Activated gamma-delta T cell (primary cell): ENCODE measurements around the gene ST6GALNAC6.
"Not testable (repeated sequence)": the region's sequence is repeated elsewhere in the genome, so short reads cannot be mapped to it uniquely, and the experiment has no call there.

Experiments used
- DNase-seq: peaks from one replicate; lab custom pipeline; 2025; lab: John Stamatoyannopoulos, UW

Gene ST6GALNAC6

DNA sequence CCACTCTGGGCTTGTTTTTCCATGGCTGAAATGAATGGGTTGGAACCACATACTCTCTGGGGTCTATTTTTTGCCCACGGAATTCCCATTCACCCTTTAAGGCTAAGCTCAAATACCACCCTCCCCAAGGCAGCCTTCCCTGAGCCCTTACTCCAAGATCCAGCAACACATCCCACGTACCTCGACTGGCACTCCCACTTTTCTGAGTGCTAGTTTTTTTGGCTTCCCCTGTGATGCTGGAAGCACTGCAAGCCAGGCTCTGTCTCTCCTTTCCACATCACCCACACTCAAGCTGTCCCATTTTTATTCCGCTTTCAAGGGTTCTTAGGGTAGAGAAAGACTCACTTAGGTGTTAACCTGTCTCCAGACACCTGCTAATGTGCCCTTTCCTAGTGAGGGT lies 6.0 kb downstream of the ST6GALNAC6 start:
- DNase-seq, result no peak

DNA sequence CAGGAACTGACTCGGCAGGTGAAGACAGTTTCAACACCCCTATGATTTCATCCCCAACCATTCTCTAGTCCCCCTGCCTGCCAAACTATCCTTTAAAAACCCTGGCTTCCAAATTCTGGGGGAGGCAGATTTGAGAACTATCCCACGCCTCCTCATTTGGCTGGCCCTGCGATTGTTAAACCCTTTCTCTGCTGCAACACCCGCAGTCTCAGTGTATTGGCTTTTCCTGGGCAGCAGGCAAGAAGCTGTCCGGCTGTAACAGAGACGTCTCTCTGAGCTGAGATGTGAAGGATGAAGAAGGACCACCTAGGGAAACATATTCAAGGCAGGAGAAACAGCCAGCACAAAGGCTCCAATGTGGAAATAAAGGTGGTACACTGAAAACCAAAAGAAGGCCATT lies 6.6 kb downstream of the ST6GALNAC6 start:
- DNase-seq, result no peak

DNA sequence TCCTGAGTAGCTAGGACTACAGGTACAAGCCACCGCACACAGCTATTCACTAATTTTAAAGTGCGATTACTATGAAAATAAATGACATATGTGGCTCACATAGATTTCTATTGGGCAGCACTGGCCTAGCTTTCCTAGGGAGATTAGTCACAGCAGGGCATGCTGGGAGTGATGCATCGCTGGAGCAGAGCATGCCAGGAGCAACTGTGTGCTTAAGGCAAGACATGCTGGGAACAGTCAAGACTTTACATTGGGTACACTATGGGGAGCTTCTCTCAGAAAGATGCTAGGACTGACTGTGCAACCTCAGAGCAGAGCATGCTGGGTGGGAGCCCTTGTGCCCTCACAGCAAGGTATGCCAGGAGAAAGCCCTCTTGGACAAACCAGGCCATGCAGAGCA lies 9.3 kb downstream of the ST6GALNAC6 start:
- DNase-seq, result no peak

DNA sequence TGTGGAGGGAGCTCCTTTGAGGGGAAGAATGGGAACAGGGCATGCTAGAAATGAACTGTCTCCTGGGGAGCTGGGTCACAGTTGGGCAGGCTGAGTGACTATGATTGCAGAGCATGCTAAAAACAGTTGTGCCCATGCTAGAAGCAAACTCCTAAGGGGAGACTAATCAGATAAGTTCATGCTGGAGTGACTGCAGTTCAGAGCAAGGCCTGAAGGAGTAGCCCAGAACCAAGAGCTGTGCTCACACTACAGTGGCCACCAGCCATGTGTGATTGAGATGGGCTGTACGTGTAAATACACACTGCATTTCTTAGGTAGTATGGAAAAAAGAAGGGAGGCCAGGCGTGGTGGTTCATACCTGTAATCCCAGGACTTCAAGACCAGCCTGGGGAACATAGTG lies 11.6 kb downstream of the ST6GALNAC6 start:
- no peak for DNase-seq

DNA sequence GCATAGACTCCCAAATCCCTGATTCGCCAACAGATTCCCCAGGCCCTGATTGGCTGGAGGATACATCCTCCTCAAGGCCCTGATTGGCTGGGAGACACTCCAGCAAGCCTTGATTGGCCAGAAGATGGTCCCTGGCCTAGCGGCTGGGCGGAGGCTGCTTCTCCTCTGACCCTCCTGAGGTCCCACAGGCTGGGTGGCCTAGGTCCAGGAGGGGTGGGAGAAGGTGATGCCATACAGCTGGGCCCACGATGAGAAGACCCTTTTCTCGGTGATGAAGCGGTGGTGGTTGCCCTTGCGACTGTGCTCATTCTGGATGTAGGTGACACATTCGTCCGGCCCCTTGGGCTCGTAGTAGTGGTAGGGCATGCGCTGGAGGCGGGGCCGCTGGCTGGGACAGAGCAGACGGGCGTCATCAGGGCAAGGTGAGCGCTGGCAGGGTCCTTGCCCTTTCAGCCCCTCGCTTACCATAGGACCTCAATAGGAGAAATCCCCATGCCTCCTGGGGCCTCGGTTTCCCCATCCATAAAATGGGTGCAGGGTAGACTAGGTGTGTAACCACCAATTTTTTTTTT lies 12.9 kb downstream of the ST6GALNAC6 start:
- DNase-seq, result no peak

DNA sequence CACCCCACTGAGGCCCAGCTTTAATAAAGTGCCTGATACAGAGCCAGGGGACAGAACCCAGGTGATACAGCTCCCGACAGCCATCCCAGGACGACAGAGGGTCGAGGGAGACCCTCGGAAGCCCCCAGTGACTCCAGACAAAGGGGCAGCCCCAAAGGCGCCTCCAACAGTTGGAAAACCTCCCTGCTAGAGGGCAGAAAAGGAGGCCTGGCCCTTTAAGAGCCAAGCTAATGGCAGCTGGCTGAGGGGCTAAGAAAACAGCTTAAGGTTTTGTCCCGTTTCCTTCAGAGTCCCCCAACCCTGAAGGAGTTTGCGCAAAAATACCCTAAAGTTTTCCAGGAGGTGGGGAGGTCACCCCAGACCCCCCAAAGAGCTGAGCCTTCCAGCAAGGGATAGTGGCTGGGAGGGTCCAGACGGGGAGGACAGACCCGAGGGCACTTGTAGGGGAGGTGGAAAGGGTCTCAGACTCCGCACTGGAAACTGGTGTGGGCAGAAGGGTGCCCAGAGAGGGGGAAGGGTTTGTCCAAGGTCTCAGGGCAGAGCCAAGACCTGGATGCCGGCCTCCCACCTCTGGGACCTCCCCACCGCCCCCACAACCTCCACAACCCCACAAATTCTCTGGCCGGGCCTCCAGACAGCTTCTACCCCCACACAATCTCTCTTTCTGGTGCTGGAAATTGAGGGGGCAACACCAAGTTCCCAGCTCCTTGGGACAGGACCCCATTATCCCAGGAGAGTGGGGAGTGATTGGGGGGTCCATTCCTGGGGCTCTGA lies 13.7 kb downstream of the ST6GALNAC6 start:
- DNase-seq, result no peak

DNA sequence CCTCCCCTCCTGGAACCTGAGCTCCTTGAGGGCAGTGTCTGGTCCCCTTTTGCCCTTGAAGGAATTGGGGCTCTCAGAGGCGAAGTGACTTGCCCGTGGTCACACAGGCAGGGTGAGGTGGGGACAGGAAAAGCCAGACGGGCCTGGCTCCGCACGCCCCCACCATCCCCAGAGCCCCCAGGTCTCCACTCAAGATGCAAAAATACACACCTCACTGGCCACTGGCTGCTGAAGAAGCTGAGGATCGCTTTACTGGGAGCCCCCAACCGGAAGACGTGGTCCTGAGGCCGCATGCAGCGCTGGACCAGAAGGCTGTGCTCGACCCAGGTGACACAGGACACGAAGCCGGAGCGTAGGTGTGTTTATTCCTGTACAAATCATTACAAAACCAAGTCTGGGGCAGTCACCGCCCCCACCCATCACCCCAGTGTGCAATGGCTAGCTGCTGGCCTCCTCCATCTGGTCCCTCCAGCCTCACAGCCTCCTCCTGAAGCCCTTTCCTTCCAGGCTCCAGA lies 14.4 kb downstream of the ST6GALNAC6 start:
- no peak for DNase-seq

DNA sequence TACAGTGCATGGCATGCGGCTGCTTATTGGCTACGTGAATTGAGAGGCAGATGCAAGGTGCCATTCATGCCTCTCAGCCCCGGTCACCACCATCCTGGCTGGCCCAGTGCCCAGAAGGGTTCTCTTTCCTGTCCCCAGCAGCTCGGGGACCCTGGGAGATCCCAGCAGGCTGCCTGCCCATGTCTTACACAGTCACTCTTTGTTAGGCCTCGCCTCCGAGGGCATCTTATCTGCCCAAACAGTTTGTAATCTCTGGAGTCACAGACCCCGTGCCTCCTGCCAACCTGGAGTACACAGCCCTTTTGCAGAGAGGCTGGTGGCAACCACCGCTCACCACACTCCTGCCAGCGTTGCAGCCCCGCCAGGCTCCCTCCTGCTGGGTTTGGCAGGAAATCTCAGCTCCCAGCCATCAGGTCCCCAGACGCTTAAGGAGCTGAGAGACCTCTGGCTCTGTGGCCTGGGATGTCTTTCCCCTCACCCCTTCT lies 14.9 kb downstream of the ST6GALNAC6 start:
- no peak for DNase-seq

DNA sequence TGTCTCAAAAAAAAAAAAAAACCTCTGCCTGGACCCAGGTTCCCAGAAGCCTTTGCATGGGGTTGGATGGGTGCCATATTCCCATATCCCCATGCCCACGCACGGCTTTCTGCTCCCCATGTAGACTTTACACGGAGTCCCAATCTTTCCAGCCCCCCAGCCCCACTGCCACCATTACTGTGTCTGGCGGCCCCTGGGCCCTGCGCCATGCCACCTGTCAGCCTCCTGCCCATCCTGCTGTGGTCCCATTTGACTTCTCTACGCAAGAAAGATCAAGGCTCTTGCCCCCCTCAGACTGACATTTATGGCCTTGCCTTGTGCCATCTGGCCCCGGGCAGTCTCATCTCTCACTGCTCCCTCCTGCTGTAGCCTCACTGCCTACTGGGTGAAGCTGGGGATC lies 15.4 kb downstream of the ST6GALNAC6 start:
- DNase-seq, result no peak

DNA sequence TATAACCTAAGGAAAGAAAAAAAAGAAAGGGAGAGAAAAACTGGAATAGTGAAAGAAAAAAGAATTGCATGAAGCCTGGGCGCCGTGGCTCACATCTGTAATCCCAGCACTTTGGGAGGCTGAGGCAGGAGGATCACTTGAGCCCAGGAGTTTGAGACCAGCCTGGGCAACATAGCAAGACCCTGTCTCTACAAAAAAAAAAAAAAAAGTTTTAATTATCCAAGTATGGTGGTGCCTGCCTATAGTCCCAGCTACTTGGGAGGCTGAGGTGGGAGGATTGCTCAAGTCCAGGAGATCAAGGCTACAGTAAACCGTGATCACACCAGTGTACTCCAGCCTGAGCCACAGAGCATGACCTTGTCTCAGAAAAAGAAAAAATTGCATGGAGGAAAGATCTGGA lies 17.7 kb downstream of the ST6GALNAC6 start:
- not testable (repeated sequence) for DNase-seq

DNA sequence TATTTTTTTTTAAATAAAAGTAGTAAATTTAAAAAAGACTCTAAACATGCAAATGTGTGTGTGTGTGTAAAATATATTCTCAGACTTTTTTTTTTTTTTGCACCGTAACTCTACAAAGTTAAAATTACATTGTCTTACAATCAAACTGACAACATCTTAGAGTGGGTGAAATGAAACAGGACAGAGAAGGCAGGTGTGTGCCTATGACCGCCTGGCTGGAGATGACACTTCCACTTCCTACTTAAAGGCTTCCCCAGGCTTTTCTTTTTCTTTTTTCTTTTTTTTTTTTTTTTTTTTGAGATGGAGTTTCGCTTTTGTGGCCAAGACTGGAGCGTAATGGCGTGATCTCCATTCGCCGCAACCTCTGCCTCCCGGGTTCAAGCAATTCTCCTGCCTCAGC lies 19.3 kb downstream of the ST6GALNAC6 start:
- no peak for DNase-seq

DNA sequence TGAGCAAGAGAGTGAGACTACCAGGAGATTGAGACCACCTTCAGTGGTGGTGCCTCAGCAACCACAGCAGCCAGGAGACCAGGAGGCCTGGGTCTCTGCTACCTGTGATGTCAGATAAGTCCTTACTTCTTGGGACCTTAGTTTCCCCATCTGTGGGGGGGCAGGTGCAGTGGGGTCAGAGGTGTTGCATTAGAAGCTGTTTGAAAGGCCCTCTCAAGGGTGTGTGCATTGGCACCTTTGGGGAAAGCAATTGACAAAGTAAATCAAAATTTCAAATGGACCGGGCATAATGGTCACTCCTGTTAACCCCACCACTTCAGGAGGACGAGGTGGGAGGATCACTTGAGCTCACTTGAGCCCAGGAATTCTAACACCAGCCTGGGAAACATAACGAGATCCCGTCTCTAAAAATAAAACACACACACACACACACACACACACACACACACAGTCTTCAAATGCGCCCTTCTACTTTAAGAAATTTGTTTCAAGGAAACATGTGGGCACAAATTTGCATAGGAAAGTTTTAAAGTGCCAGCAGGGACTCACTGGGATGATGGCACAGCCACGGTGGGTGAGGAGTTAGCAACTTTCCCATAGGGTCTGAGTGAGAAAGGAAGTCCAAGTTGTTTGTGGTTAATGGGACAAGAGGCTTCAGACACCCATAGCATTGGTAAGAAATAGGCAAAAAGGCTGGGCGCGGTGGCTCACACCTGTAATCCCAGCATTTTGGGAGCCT lies 20.6 kb downstream of the ST6GALNAC6 start:
- DNase-seq, result no peak

DNA sequence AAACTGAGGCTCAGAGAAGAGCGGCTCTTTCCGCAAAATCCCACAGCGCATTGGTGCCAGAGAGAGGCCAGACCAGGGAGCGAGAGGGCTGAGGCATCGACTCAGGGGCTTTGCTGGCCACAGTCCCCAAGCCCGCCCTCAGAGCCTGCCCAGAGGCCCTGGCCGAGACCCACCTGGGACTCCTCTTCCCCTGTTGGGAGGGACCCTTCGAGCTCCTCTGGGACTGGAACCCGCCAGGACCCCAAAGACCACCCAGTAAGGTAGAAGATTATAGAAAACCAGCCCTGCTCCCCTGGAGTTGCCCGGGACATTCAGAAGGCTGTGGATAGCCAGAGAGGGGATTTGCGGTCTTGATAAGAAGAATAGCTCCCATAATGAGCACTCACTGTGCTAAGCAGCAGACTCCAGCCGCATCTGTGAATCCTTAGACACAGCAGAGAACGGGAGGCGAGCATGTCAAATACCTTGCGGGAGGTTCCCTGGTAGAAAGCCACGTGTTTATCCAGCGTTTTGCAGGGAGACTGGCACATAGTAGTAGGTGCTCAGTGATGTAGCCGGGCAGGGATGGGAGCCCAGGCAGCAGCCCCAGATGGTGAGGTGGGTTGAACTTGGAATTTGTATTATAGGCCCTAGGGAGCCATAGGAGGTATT lies 21.3 kb downstream of the ST6GALNAC6 start:
- DNase-seq, result no peak

DNA sequence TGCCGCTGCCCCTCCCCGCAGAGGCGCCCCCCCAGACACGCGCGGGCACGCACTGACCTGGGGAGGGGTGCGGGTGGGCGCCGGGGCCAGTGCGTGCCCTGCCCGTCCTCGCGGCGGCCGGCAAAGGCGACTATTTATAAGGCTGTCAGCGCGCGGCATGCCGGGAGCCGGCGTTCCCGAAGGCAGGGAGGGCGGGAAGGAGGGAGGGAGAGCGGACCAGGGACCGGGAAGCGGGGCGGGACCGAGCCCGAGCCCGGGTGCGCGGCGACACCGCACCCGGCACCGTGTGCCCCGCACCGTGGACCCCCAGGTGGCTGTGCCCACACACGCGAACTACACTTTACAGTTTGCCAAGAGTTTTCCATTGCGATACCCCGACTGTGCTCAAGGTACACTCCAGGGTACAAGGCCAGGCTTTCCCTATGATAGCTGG lies 21.8 kb downstream of the ST6GALNAC6 start, which contains the start of gene AK1:
TSS of gene AK1 (minus strand) at position 110 of the 433 bp plus-strand sequence. CDS start 3,058 bp downstream, outside the sequence.
- DNase-seq, result no peak

DNA sequence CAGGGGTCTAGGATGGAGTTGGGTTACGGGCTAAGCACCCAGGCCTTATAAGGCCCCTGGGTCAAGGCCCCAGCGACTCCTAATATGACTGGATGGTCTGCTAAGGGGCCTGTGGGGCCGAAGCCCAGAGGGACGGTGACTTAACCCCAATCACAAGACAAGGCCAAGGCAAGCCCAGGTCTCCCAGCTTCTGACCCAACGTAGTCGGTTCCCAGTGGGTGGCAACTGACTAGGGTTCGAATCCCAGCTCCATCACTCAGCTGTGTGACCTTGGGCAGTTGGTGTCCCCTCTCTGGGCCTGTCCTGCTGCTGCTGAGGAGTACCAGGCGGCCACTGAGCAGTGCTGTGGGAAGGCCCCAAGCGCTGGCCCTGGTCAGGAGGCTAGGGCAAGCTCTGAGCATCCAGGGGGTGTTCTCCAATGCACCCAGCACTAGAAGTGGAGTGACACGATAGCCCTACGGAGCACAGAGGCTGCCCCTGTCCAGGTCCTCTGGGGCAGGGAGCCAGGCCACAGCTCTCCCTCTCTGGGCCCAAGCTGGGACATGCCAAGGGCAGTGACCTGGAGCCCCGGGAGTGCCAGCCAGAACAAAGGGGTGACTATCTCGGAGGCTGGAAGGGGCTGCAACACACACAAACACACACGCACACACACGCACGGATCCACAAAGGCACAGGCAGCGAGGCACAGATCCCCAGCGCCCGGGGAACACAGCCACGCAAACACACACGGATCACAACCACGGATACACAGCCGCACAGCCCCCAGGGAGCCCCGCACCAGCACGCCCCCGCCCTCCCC lies 22.4 kb downstream of the ST6GALNAC6 start:
- DNase-seq, result no peak

DNA sequence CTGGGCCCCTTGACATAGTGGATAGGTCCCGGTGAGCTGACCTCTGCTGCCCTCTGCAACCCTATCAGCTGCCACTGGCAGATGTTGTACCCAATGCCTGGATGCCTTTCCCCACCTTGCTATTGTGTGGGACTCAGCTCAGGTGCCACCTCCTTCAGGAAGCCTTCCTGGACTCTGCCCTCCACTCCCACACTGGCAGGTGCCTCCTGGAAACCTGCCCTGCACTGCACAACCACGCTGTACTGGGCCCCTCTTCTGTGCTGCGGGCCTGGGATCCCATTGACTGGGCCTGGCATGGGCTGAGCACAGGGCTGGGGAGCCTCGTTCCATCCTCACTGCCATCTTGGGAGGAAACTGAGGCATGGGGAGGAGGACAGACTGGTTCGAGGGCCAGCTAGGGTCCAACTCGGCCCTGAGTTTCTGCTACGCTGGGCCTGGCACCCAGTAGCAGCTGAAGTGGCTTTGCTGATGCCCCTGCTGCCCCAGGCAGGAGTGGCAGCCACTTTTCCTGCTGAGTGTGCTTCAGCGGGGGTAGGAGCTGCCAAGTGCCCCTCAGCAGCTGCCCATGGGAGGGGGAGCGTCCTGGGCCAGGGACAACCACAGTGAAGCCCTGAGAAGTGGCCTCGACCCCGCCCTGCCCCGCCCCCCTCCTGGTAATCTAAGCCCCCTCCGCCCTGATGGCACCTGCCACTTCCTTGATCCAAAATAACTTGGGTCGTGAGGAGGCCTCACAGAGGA lies 23.2 kb downstream of the ST6GALNAC6 start:
- DNase-seq, result no peak

DNA sequence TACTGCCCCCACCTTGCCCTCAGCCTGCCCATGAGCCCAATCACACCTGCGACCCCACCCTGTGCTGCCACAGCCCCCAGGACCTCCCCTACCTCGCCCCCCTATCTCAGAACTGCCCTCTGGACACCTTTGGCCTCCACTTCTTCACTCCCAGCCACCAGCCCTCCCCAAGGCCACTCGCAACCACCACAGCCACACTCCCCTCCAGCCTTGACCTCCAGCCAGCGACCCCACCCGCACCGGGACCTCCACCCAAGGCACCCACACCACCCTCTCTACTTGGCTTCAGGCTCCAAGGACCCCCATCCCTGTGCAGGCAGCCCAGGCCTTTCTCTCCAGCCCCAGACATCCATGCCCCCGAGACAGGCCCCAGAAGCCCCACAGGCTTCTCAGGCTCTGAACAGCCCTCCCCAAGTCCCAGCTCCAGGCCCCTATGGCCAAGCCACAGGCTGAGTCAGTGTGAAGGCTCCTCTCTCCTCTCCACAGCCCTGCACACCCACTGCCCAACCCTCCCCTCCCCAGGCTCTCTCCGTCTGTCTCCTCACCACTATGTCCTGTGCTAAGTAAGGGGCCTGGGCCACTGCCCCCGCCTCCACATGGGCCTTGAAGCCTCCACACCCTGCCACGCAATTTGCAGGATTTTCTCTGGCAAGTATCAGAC lies 24.0 kb downstream of the ST6GALNAC6 start:
- no peak for DNase-seq

DNA sequence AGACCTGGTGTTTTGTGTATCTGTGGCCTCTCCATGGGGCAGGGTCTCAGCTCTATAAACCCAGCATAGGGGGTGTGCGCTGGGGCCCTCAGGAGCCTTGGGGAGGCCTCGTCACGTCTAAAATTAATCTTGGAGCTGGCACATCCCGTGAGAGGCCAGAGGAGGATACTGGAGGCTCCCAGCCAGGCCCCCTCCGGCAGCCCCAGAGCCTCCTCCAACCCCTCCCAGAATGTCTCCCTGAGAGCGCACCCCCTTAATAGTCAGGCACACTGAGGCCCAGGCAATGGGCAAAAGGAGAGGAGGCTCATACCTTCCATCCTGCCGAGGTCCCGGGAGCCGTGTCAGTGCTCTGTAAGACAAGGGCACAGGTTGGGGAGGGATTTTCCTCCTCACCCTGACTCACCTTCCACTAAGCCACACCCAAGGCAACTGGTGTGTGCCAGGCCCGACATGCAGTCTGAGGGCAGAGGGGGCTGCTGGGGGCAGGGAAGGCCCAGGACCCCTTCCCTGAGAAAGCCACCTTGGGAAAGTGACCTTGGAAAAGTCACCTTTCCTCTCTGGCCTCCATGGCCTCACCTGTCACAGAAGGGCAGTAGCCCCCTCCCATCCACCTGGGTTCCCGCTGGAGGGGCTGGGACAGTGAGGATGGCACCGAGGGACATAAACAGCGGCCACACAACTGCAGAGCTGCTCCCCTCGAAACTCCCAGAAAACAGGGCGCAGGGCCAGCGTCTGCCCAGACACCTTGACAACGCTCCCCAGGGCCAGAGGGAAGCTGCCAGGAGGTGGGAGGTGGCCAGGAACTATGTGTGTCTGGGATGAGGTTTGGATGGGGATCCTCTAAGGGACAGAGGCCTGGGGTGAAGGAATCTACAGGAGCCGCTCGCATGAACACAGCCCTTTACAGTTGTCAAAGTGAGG lies 24.8 kb downstream of the ST6GALNAC6 start:
- no peak for DNase-seq

DNA sequence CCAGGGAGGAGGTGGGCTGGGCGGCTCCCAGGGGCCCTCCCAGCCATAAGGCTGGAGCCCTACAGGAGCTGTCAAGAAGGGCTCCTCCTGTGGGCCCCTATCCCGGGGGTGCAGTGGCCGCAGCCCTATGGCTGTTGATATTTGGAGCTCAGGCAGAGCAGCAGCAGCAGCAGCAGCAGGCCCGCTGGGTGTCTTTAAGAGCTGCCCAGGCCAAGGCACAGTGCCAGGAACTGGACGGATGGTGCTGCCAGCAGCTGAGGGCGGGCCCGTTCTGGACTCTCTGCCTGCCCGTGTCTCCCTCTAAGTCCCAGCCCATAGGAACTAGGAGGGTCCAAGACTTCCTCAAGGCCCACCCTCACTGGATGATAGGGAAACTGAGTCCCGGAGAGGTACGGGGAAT lies 25.5 kb downstream of the ST6GALNAC6 start:
- no peak for DNase-seq
